Erythroblast (primary cell): ENCODE measurements around the gene FAM120AOS.

ENCODE experiments used
- DNase-seq, 2 experiments: peaks; one replicate each; lab custom pipeline; 2025; lab: John Stamatoyannopoulos, UW
- GATA1 ChIP-seq: IDR thresholded peaks from 2 replicates; pipeline ENCODE4 v1.6.1; 2011; ENCODE audit warnings: low read depth, mild to moderate bottlenecking, control low read depth, low read length, moderate library complexity
- POLR2A ChIP-seq: IDR thresholded peaks from 2 replicates; pipeline ENCODE4 v1.6.1; 2011; ENCODE audit warnings: mild to moderate bottlenecking, low read length

FAM120AOS gene

GRCh38 chr9:93437996-93438395, 15.4 kb downstream of the FAM120AOS start:
- DNase-seq = no peak
- TF ChIP-seq POLR2A = no peak
- no peak for TF ChIP-seq GATA1

- DNase-seq = no peak
- TF ChIP-seq GATA1 (no peak), POLR2A (no peak)
These were observed 16.6 kb downstream of the FAM120AOS start for GRCh38 chr9:93436655-93437407.

- DNase-seq = no peak
- TF ChIP-seq POLR2A (no peak), GATA1 (no peak)
These were observed 17.2 kb downstream of the FAM120AOS start for GRCh38 chr9:93436218-93436617.

- no peak for TF ChIP-seq GATA1
- TF ChIP-seq POLR2A = no peak
- no peak for DNase-seq
These were observed 18.0 kb downstream of the FAM120AOS start for GRCh38 chr9:93435386-93435785.

GRCh38 chr9:93434056-93434455, 19.3 kb downstream of the FAM120AOS start:
- no peak for DNase-seq
- TF ChIP-seq POLR2A = no peak
- no peak for TF ChIP-seq GATA1

- no peak for DNase-seq
- TF ChIP-seq POLR2A (no peak), GATA1 (no peak)
These were observed 20.4 kb downstream of the FAM120AOS start for GRCh38 chr9:93432964-93433363.

- no peak for DNase-seq
- TF ChIP-seq POLR2A (no peak), GATA1 (no peak)
These were observed 21.8 kb downstream of the FAM120AOS start for GRCh38 chr9:93431539-93432105.

GRCh38 chr9:93427655-93428379, 25.6 kb downstream of the FAM120AOS start:
- TF ChIP-seq POLR2A = no peak
- no peak for TF ChIP-seq GATA1
- peak in 1 of 2 experiments; percentile 12 for DNase-seq

GRCh38 chr9:93422977-93423616, 30.3 kb downstream of the FAM120AOS start:
- TF ChIP-seq POLR2A (no peak), GATA1 (no peak)
- no peak for DNase-seq

GRCh38 chr9:93419023-93419422, 34.4 kb downstream of the FAM120AOS start:
- DNase-seq = no peak
- TF ChIP-seq GATA1 = no peak
- TF ChIP-seq POLR2A = no peak

GRCh38 chr9:93417538-93417937, 35.8 kb downstream of the FAM120AOS start:
- DNase-seq = no peak
- TF ChIP-seq POLR2A = no peak
- TF ChIP-seq GATA1 = no peak

- DNase-seq = no peak
These were observed 36.7 kb downstream of the FAM120AOS start for GRCh38 chr9:93416530-93417235.

GRCh38 chr9:93415176-93415690, 38.1 kb downstream of the FAM120AOS start:
- no peak for TF ChIP-seq POLR2A
- TF ChIP-seq GATA1 = no peak
- DNase-seq = no peak

More at GRCh38 chr9:93416530-93417235, 36.7 kb downstream of the FAM120AOS start:
- TF ChIP-seq GATA1 (no peak), POLR2A (no peak)
